IMR-90 (cell line): ENCODE data around the gene CXCR6. TPM values are rescaled to one million over a fixed set of nuclear protein-coding genes. Genes with fewer than 3 reads are reported as not detected.

Experiments
- ATAC-seq: fragments of 200-7000 bp; cut with Tn5 transposase; 2 replicates; pipeline ENCODE4 v1.9.1; 2020; ENCODE audit warnings: low read depth, mild to moderate bottlenecking, moderate library complexity
- BruUV-seq: library from RNA; stranded (reverse); fragments of 400-500 nt; replicated peaks from 2 replicates; lab custom pipeline; 2021; lab: Mats Ljungman, UMichigan
- CTCF ChIA-PET: fragments of 300-600 bp; formaldehyde crosslinking; extraction: SDS; loops from one replicate; lab custom pipeline; 2021; ENCODE audit warnings: antibody characterized with exemption; lab: Yijun Ruan, JAX
- POLR2A ChIA-PET: fragments of 300-600 bp; sonication (Branson Sonifier 250); formaldehyde crosslinking; loops from one replicate; lab custom pipeline; 2022; ENCODE audit warnings: antibody characterized with exemption; ENCODE audit not compliant: unreplicated experiment; lab: Charles Lee
- DNase-seq: peaks from one replicate; pipeline ENCODE4 v3.0.0; 2013
- H2AFZ ChIP-seq: replicated peaks from 2 replicates; pipeline ENCODE3; 2013; ENCODE audit warnings: low read length, mild to moderate bottlenecking; ENCODE audit not compliant: poor library complexity
- H2AK5ac ChIP-seq: 2 replicates; pipeline ENCODE4 v1.6.1; 2013; ENCODE audit warnings: low read depth, low read length, inconsistent platforms
- H2AK9ac ChIP-seq: replicated peaks from 2 replicates; pipeline ENCODE3; 2013; ENCODE audit warnings: mild to moderate bottlenecking, low read depth, low read length, moderate library complexity; ENCODE audit not compliant: poor library complexity
- H2BK120ac ChIP-seq: 2 replicates; pipeline ENCODE4 v1.6.1; 2013; ENCODE audit warnings: low read depth, low read length, inconsistent platforms
- H2BK15ac ChIP-seq: 3 replicates; pipeline ENCODE4 v1.6.1; 2013; ENCODE audit warnings: low read depth, low read length, inconsistent platforms
- H2BK20ac ChIP-seq: 2 replicates; pipeline ENCODE4 v1.6.1; 2013; ENCODE audit warnings: low read depth, mild to moderate bottlenecking, inconsistent platforms, low read length, moderate library complexity
- H2BK5ac ChIP-seq: 2 replicates; pipeline ENCODE4 v1.6.1; 2013; ENCODE audit warnings: mild to moderate bottlenecking, low read depth, low read length, inconsistent platforms; ENCODE audit not compliant: poor library complexity, severe bottlenecking
- H3K14ac ChIP-seq: replicated peaks from 2 replicates; pipeline ENCODE4 v1.6.1; 2013; ENCODE audit warnings: low read depth, low read length, inconsistent platforms
- H3K18ac ChIP-seq: 2 replicates; pipeline ENCODE4 v1.6.1; 2013; ENCODE audit warnings: low read depth, low read length, control low read depth
- H3K23ac ChIP-seq: 2 replicates; pipeline ENCODE4 v1.6.1; 2013; ENCODE audit warnings: low read depth, low read length, inconsistent platforms
- H3K27ac ChIP-seq: 2 replicates; pipeline ENCODE4 v1.5.1; 2013; ENCODE audit warnings: mild to moderate bottlenecking, control low read depth, low read length; ENCODE audit not compliant: insufficient read depth
- H3K27me3 ChIP-seq: 2 replicates; pipeline ENCODE4 v1.6.1; 2013; ENCODE audit warnings: low read length; ENCODE audit not compliant: control insufficient read depth, insufficient read depth
- H3K36me3 ChIP-seq: 2 replicates; pipeline ENCODE4 v1.6.1; 2013; ENCODE audit warnings: low read length, mixed read lengths; ENCODE audit not compliant: control insufficient read depth, insufficient read depth
- H3K4ac ChIP-seq: 2 replicates; pipeline ENCODE4 v1.6.1; 2013; ENCODE audit warnings: low read depth, low read length, inconsistent platforms
- H3K4me1 ChIP-seq: 2 replicates; pipeline ENCODE4 v1.6.1; 2013; ENCODE audit warnings: low read length, mixed read lengths; ENCODE audit not compliant: control insufficient read depth, insufficient read depth
- H3K4me2 ChIP-seq: 2 replicates; pipeline ENCODE4 v1.6.1; 2013; ENCODE audit warnings: low read depth, mild to moderate bottlenecking, control low read depth, low read length, moderate library complexity
- H3K4me3 ChIP-seq: 2 replicates; pipeline ENCODE4 v1.5.1; 2013; ENCODE audit warnings: low read depth, mild to moderate bottlenecking, control low read depth, low read length, moderate library complexity; ENCODE audit not compliant: insufficient read depth
- H3K56ac ChIP-seq: 2 replicates; pipeline ENCODE4 v1.6.1; 2013; ENCODE audit warnings: low read length, inconsistent platforms; ENCODE audit not compliant: insufficient read depth; ENCODE audit errors: extremely low read depth
- H3K79me1 ChIP-seq, 2 experiments: 2 replicates each; pipeline ENCODE4 v1.6.1; 2013; ENCODE audit warnings: low read length in 2 of 2, inconsistent platforms in 1 of 2, low read depth in 1 of 2
- H3K9ac ChIP-seq: 2 replicates; pipeline ENCODE4 v1.6.1; 2013; ENCODE audit warnings: low read depth, low read length, control low read depth
- H3K9me1 ChIP-seq: 2 replicates; pipeline ENCODE4 v1.6.1; 2013; ENCODE audit warnings: low read length, inconsistent platforms; ENCODE audit not compliant: insufficient read depth
- H3K9me3 ChIP-seq: 2 replicates; pipeline ENCODE4 v1.6.1; 2013; ENCODE audit warnings: low read length; ENCODE audit not compliant: control insufficient read depth, insufficient read depth
- H4K20me1 ChIP-seq: 2 replicates; pipeline ENCODE4 v1.6.1; 2013; ENCODE audit warnings: low read length, inconsistent platforms; ENCODE audit not compliant: insufficient read depth
- H4K5ac ChIP-seq: 2 replicates; pipeline ENCODE4 v1.6.1; 2013; ENCODE audit warnings: mild to moderate bottlenecking, low read depth, low read length, control low read depth
- H4K8ac ChIP-seq, 2 experiments: 2 replicates each; pipeline ENCODE4 v1.6.1; 2013; ENCODE audit warnings: low read depth in 2 of 2, low read length in 2 of 2, control low read depth in 1 of 2, inconsistent platforms in 1 of 2
- H4K91ac ChIP-seq: 2 replicates; pipeline ENCODE4 v1.6.1; 2013; ENCODE audit warnings: low read depth, low read length, inconsistent platforms; ENCODE audit not compliant: insufficient read depth
- RAD21 ChIP-seq: IDR thresholded peaks from 2 replicates; pipeline ENCODE4 v1.6.1; 2012; ENCODE audit warnings: low read length, improper control_type of control experiment
- SMC3 ChIP-seq: fragments of 150-350 bp; IDR thresholded peaks from 2 replicates; pipeline ENCODE4 v1.6.1; 2016; ENCODE audit warnings: low read depth, mild to moderate bottlenecking, antibody characterized with exemption, low read length, moderate library complexity
- WGBS, 2 experiments: methylation state at CpG; one replicate each; pipeline versions ENCODE4 v1.1.5 to v1.1.7; 2013; ENCODE audit warnings: missing lambda C conversion rate in 2 of 2; ENCODE audit not compliant: insufficient read length in 1 of 2; ENCODE audit errors: extremely low coverage in 2 of 2; 5-methylcytosine and 5-hydroxymethylcytosine counted together
- dilution Hi-C: fragments of 300-500 bp; cut with HindIII; formaldehyde crosslinking; loops from one replicate; pipeline ENCODE4 v1.14.3; 2018; ENCODE audit warnings: low sequenced_read_pairs; ENCODE audit not compliant: unreplicated experiment
- in situ Hi-C: fragments of 300-500 bp; cut with MboI; formaldehyde crosslinking; loops from 3 replicates; pipeline ENCODE4 v1.14.3; 2019; ENCODE audit warnings: low sequenced_read_pairs, inconsistent platforms, mixed read lengths
- intact Hi-C: fragments of 100-400 bp; cut with micrococcal nuclease; formaldehyde crosslinking; loops from 2 replicates; pipeline ENCODE4 v1.10.0; 2022
- polyA plus RNA-seq, 3 experiments: library from polyadenylated mRNA; depleted of rRNA; stranded (reverse); fragments of >200 nt; gene quantifications; 2 replicates each; pipeline ENCODE4 v1.2.3, GENCODE V29; 2012; ENCODE audit warnings: low replicate concordance in 1 of 3
- total RNA-seq: library from RNA; depleted of rRNA; stranded (reverse); fragments of >200 nt; gene quantifications from 2 replicates; pipeline ENCODE4 v1.2.3, GENCODE V29; 2012
- TF ChIP-seq, protein P1 (sequence below): conservative IDR thresholded peaks from 2 replicates; pipeline ENCODE4 v1.5.1; 2012; ENCODE audit warnings: mild to moderate bottlenecking, low read depth, low read length, improper control_type of control experiment

CXCR6 gene
- total and polyA plus RNA-seq, 2 of the 4 experiments (the other 2 are of a cell fraction), result not detected

DNA sequence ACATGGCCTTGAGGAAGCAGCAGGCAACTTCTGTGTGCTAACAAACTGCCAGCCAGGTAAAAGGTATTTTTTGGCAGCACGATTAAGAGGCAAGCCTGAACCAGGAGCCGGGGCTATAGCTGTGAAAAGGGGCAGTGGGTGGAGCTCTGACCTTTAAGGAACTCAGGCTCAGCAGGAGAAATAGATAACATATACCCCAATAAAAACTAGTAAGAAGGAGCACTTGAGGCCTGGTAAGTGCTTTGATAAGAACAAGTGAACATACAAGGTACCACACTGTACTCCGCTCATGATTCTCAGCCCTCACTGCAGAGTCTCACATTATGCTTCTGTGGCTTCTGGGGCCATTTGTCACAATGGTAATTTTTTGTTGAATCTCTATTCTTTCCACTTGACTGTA is 46.9 kb downstream of the CXCR6 start:
- CTCF ChIA-PET, result no interaction called here
- Histone ChIP-seq H4K20me1 (peaks cover 11% of the 10 kb centered on the region), H2BK15ac (peak overlapping the region; percentile 7; the same call in 1 of the 3 replicates), H4K8ac (no peak overlapping the region), H3K9ac (no peak overlapping the region), H2AK9ac (no peak overlapping the region), H2AK5ac (peak overlapping the region; percentile 23; the same call in 1 of the 2 replicates), H2BK5ac (no peak overlapping the region), H3K36me3 (no peaks in the 10 kb centered on the region), H3K4me1 (peaks cover 48% of the 10 kb centered on the region), H2BK20ac (peak overlapping the region; percentile 19; the same call in 1 of the 2 replicates), H4K5ac (no peak overlapping the region), H3K23ac (no peak overlapping the region; the same call in 1 of the 2 replicates), H3K79me1 (peaks cover 31 to 87% of the 10 kb centered on the region in 2 experiments), H3K27me3 (no peaks in the 10 kb centered on the region), H2AFZ (no peak overlapping the region), H3K9me1 (peaks cover 60% of the 10 kb centered on the region), H3K56ac (no peak overlapping the region), H4K91ac (peak overlapping the region; percentile 23; the same call in 1 of the 2 replicates), H3K4me3 (no peak overlapping the region), H3K4ac (peak overlapping the region; percentile 19; the same call in 1 of the 2 replicates), H2BK120ac (peak overlapping the region; percentile 88), H3K18ac (no peak overlapping the region), H3K9me3 (no peaks in the 10 kb centered on the region), H3K14ac (no peak overlapping the region), H3K27ac (no peak overlapping the region), H3K4me2 (no peak overlapping the region)
- intact Hi-C loops, result no loop called here
- ATAC-seq (no peak), DNase-seq (no peak)
- TF ChIP-seq, protein P1, sequence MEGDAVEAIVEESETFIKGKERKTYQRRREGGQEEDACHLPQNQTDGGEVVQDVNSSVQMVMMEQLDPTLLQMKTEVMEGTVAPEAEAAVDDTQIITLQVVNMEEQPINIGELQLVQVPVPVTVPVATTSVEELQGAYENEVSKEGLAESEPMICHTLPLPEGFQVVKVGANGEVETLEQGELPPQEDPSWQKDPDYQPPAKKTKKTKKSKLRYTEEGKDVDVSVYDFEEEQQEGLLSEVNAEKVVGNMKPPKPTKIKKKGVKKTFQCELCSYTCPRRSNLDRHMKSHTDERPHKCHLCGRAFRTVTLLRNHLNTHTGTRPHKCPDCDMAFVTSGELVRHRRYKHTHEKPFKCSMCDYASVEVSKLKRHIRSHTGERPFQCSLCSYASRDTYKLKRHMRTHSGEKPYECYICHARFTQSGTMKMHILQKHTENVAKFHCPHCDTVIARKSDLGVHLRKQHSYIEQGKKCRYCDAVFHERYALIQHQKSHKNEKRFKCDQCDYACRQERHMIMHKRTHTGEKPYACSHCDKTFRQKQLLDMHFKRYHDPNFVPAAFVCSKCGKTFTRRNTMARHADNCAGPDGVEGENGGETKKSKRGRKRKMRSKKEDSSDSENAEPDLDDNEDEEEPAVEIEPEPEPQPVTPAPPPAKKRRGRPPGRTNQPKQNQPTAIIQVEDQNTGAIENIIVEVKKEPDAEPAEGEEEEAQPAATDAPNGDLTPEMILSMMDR, result no peak
- TF ChIP-seq RAD21 (no peak), SMC3 (no peak)
- no CpG with 5 or more reads among the region's 3 CpGs for WGBS, 2 experiments
- POLR2A ChIA-PET, result no interaction called here
- in situ Hi-C loops, result no loop called here
- dilution Hi-C loops, result no loop called here
- BruUV-seq, result no TSS peak
